Limb (tissue), 2 donors: ENCODE measurements around the gene MYADML2.
A peak's percentile ranks its signal among the peaks of the same experiment; 100 is the strongest.

Experiments used
- DNase-seq, 2 donors: peaks; one replicate each; pipeline ENCODE4 v3.0.0-alpha.2; 2016; ENCODE audit errors: extremely low spot score in 2 of 2

The MYADML2 gene

GRCh38 chr17:81978524-81979298 is 31.7 kb upstream of the MYADML2 start:
- no peak for DNase-seq

- peak; percentile 91 to 97 for DNase-seq
Observed at GRCh38 chr17:81977211-81977808, 30.3 kb upstream of the MYADML2 start, which contains the start of gene ASPSCR1. ASPSCR1 (plus strand) TSS chr17:81977629; CDS start chr17:81977647, 18 bp downstream.

GRCh38 chr17:81976332-81977210 is 29.5 kb upstream of the MYADML2 start:
- no peak for DNase-seq

GRCh38 chr17:81973432-81973831 is 26.4 kb upstream of the MYADML2 start:
- no peak for DNase-seq

- no peak for DNase-seq
Observed at GRCh38 chr17:81968850-81969812, 22.1 kb upstream of the MYADML2 start.

GRCh38 chr17:81968396-81968745 is 21.3 kb upstream of the MYADML2 start:
- no peak for DNase-seq

GRCh38 chr17:81967533-81968395 is 20.7 kb upstream of the MYADML2 start:
- peak; percentile 69 to 82 for DNase-seq

- no peak for DNase-seq
Observed at GRCh38 chr17:81967244-81967532, 20.2 kb upstream of the MYADML2 start.

- peak; percentile 79 to 81 for DNase-seq
Observed at GRCh38 chr17:81966343-81967243, 19.6 kb upstream of the MYADML2 start.

GRCh38 chr17:81964081-81964849 is 17.2 kb upstream of the MYADML2 start:
- DNase-seq, result no peak

GRCh38 chr17:81962499-81963441 is 15.7 kb upstream of the MYADML2 start:
- DNase-seq, result no peak

- no peak for DNase-seq
Observed at GRCh38 chr17:81961521-81962498, 14.8 kb upstream of the MYADML2 start.

GRCh38 chr17:81961087-81961511 is 14.1 kb upstream of the MYADML2 start, which contains the start of gene NOTUM:
NOTUM (minus strand) TSS chr17:81961187; CDS start chr17:81960909, 278 bp downstream.
- peak in 1 of 2 donors; percentile 64 for DNase-seq

- peak in 1 of 2 donors; percentile 39 for DNase-seq
Observed at GRCh38 chr17:81960130-81960958, 13.3 kb upstream of the MYADML2 start.
